GM10266 (cell line): ENCODE measurements around the gene ADAM22.
"Not testable (repeated sequence)": the region's sequence is repeated elsewhere in the genome, so short reads cannot be mapped to it uniquely, and the experiment has no call there.

ENCODE experiments used
- DNase-seq: peaks from one replicate; pipeline ENCODE4 v3.0.0; 2012; ENCODE audit errors: extremely low spot score
- TF ChIP-seq, protein P1 (sequence below): IDR thresholded peaks from 2 replicates; pipeline ENCODE4 v1.5.1; 2012; ENCODE audit warnings: mild to moderate bottlenecking, low read depth; ENCODE audit not compliant: control insufficient read depth, insufficient read depth; ENCODE audit errors: missing control alignments

ADAM22 gene

DNA sequence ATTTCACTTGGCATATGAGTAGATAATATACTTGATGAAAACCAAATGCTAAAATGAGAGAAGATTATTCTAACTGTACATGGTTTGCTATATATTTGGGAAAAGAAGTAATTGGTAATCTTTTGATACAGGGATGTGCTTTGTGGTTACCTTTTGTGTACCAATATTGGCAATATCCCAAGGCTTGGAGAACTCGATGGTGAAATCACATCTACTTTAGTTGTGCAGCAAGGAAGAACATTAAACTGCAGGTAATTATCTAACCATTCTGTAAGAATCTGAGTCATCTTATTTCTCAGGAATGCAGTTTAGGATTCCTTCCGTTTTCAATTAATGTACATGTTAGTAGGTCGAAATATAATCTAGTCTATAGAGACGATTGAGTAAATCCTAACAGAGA lies 221.7 kb downstream of the ADAM22 start:
- TF ChIP-seq, protein P1, sequence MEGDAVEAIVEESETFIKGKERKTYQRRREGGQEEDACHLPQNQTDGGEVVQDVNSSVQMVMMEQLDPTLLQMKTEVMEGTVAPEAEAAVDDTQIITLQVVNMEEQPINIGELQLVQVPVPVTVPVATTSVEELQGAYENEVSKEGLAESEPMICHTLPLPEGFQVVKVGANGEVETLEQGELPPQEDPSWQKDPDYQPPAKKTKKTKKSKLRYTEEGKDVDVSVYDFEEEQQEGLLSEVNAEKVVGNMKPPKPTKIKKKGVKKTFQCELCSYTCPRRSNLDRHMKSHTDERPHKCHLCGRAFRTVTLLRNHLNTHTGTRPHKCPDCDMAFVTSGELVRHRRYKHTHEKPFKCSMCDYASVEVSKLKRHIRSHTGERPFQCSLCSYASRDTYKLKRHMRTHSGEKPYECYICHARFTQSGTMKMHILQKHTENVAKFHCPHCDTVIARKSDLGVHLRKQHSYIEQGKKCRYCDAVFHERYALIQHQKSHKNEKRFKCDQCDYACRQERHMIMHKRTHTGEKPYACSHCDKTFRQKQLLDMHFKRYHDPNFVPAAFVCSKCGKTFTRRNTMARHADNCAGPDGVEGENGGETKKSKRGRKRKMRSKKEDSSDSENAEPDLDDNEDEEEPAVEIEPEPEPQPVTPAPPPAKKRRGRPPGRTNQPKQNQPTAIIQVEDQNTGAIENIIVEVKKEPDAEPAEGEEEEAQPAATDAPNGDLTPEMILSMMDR, result no peak
- DNase-seq, result no peak

DNA sequence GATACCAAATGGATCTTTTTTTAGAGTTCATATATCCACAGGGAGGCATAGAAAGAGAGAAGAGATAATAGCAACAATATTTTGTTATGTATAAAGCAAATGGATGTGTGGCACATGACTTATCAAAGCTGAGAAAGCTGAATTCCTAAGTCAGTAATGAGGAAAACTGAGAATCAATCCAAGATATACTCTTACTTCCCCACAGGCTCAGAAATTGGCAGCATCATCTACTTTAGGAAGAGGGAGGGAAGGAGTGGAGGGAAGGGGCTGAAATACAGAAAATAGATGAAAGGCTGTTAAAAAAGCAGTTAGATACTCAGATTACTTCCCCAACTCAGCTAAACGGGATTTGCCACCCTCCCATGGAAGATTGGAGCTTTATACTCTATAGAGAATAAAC lies 222.3 kb downstream of the ADAM22 start:
- DNase-seq, result no peak

DNA sequence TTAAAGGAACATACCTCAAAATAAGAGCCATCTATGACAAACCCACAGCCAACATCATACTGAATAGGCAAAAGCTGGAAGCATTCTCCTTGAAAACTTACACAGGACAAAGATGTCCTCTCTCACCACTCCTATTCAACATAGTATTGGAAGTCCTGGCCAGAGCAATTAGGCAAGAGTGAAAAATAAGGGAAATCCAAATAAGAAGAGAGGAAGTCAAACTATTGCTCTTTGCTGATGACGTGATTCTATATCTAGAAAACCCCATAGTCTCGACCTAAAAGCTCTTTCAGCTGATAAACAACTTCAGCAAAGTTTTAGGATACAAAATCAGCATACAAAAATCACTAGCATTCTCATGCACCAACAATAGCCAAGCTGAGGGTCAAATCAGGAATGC lies 225.7 kb downstream of the ADAM22 start:
- DNase-seq, result not testable (repeated sequence)

More for the DNA sequence above, 222.3 kb downstream of the ADAM22 start:
- TF ChIP-seq, protein P1, result no peak

DNA sequence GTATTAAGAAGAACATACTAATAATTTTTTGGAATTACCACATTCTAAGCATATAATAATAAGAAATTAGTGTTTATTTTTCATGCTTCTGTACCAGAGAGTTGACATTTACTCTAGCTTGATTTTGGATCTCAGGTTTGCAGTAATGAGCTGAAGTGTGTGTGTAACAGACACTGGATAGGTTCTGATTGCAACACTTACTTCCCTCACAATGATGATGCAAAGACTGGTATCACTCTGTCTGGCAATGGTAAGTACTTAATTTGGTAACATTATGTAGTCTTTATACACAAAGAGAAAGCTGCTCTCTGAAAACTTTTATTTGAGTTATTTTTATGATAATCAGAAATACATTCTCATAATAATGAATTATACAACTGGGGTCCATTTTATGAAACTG lies 231.6 kb downstream of the ADAM22 start:
- TF ChIP-seq, protein P1, result no peak
- DNase-seq, result no peak

DNA sequence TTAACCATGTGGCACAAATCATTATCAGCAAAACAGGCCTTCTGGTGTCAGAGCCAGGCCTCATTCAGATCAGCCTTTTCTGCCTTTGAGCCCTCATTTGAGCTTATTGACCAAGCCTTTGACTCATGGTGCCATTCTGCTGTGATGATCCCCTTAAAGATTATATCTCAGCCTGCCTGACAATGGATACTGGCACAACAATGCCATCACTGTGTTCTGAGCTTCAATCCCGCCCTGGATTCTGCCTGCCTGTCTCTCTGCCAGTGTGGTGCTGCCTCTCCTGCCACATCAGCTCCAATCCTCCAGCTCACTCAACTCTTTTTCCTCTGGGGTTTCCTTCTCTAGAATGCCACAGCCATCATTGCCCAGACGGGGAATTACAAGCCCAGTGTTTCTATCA lies 233.2 kb downstream of the ADAM22 start:
- no peak for DNase-seq
- TF ChIP-seq, protein P1, result no peak

DNA sequence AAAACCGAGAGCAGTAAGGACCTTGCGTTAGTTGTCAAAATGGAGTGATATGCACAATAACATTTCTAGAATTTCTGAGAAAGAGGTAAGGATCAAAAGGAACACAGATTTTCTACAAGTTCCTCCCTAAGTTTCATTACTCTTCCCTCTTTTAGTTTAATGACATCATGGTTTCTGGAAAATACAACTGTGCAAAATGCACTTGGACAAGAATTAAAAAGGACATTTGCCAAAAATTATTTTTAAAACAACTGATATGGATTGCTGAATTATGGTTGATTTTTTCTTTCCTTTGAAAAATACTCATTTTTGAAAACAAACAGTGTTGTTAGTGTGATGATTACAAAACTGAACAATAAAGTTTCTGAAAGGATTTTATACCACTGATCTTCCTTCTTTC lies 233.7 kb downstream of the ADAM22 start:
- TF ChIP-seq, protein P1, result no peak
- DNase-seq, result no peak

DNA sequence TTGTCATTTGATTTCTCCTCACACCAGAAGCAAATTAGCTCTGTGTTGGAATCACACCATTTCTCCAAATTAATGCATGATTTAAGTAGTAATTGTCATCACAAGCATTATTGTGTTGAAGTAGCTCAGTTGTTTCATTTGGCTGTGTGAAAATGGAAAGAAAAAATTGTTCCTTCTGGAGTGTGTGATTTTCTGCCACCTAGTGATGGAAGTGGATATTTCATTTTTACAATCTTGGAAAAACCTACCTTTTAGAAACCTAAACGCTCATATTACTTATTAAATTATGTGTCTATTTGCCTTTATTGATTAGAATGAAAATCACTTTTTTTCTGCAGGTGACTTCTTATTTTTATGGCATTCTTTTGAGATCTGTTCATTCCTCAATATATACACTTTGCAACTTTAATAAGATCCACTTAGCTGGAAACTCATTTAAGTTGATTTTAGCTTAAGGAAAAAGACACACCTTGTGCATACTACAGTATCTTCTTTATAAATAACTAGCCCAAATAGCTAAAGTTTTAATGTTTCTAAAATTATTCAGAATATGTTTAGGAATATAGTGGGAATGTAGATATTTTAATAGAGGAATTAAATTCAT lies 235.8 kb downstream of the ADAM22 start:
- peak; percentile 10 for DNase-seq
- TF ChIP-seq, protein P1, result peak; percentile 36

DNA sequence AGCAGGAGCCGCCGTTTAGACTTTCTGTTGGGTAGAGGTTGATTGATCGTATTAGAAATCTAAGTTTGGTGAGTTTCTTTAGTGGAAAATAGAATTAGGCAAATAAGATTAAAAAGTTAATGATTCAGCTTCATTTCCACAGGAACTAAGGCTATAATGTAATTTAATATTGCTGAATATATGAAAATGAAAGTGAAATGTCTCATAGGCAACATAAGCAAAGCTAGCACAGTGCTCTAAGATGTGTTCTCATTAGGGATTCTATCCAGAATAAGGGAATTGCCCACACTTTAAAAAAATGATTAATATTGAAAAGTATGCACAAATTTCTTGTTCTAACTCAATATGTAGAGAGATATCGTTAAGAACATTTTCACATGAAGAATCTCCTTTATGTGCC lies 238.8 kb downstream of the ADAM22 start:
- TF ChIP-seq, protein P1, result no peak

More for the DNA sequence above, 238.8 kb downstream of the ADAM22 start:
- DNase-seq, result no peak
